ENCODE results near the gene ADD1.
"Not testable (repeated sequence)": the region's sequence is repeated elsewhere in the genome, so short reads cannot be mapped to it uniquely, and the experiment has no call there.

DNA sequence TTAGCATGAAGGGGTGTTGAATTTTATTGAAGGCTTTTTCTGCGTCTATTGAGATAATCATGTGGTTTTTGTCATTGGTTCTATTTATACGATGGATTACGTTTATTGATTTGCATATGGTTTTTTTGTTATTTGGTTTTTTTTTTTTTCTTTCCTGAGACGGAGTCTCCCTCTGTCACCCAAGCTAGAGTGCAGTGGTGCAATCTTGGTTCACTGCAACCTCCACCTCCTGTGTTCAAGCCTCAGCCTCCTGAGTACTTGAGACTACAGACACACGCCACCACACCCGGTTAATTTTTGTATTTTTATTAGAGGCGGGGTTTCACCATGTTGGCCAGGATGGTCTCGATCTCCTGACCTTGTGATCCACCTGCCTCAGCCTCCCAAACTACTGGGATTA is 75.1 kb downstream of the ADD1 start:
- TF ChIP-seq POLR2A, CTCF (IDR thresholded peaks at IDR 0.05): not testable (repeated sequence)

Measured in tibial nerve (tissue), 3 donors.